ENCODE measurements around the gene OTUD4. TPM values are rescaled to one million over a fixed set of nuclear protein-coding genes. Genes with fewer than 3 reads are reported as not detected.
"Not testable (repeated sequence)": the region's sequence is repeated elsewhere in the genome, so short reads cannot be mapped to it uniquely, and the experiment has no call there.

The OTUD4 gene
- total RNA-seq, 1 donor from 2014 or later = 25.1 TPM

DNA sequence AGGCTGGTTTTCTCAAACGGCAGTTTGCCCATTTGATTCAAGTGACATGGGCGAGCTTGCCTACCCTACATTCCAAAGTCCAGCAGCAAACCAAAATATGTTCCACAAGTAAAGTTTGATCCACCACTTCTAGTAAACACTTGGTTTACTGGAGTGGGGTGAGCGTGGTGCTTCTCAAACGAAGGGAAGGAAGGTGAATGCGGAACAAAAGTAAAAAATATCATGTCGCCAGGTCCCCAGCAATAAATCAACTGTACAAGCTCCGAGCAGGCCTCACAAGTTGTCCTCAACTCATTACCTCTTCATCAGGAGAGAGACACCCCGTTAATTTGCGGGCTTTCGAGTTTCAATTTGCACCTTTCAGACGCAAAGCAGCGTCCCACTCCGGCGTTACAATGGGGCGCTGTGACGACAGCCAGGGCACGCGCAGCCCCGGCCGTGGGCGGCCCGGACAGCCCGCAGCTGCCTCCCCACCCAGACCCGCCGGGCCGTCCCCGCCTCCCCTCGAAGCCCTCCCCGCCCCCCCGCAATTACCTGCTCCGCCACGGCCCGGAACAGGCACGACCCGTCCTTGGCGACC is 1.0 kb downstream of the OTUD4 start:
- peak; percentile 58 for ATAC-seq

DNA sequence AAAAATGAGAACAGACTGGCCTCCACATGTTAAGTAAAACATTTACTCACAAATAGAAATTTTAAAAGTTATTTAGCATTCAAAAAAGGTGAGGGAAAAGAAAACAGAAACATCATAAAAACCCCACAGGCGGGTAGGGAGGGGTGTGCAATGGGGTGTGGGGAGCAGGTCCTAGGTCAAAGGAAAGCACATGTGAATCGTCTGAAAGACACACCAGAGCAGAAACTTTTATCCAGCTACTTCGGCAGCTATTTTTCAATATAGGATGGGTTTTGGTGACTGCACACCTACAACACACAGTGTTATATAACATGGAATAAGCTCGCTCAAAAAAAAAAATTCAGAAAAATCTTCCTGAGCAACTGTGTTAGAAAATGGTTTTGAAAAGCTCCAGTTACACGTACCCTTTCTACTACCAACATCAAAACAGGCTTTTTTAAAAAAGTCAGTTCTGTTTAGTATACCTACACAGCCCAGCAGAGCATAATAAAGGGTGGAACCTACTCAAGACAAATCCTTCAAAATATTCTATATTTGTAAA is 1.6 kb downstream of the OTUD4 start:
- no peak for ATAC-seq

DNA sequence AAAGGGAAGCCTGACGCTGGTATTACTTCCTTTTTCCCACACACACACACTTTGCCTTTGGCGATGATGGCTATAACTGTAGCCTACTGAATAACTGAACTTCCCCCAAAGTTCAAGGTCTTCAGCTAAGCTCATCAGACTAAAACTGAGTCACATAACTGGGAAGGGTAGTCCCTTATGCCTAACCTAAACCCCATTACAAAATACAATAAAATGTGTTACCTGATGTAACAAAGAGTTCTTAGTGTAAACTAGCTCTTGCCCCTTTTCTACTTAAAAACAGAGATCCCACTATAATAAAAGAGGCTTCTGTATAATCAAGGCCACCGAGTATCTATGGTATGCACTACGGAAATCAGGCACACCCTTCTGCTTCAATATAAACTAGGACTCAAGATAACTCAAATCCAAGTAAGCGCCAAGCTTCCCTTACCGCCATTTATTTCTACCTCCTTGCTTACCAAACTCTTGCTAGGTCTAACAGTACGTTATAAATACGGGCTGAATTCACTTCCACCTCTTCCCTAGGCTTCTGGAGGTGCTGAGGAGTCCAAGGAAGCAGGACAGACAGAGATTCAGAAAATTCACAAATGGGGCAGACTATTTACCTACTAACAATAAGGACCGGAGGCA is 2.4 kb downstream of the OTUD4 start:
- no peak for ATAC-seq

DNA sequence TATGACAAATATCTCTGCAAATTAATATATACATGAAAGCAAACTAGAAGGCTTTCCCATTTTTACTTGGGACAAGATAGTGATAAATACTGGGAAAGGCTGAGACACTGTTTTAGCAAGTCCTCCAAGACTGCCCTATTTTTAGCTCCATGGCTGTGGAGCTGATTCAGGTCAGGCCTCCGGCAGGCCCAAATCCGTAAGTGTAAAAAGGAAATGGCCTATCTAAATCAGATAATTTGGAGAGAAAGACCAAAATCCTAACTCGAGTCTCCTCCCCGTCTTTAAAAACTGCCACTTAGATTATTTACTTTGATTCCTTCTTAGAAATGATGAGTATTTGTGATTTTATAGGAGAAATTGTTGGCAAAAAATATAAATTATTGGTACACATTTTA is 2.9 kb downstream of the OTUD4 start:
- no peak for ATAC-seq

DNA sequence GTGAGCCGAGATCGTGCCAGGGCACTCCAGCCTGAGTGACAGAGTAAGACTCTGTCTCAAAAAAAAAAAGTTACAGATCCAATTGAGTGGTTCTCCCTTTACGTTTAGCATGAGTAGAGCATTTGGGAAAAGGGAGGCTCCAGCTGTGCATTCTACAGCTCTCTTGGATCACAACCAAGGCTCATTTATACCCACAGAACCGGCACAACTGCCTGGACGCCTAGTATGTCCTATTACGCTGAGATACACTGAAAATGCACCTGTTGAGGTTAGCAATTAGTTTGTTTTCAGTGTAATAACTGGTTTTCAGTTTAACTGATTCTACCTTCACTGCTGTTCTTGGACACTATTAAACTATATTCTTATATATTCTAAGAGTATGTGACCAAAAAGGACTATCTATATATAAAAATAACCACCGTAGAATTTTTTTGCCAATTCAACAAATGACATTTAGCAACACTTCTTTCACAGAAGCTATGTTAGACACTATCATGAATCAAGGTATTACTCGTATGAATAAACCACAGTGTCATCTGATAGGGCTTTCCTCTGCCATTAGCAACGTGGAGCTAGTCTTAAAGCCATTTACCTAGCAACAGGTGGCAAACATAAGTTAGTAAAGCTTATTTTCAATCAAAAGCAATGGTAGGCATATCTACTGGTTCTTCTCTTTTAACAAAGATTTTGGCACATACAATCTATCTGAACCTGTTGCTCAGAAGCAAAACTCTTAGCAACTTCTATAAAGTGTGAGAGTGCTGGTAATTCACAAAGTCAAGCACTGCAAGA is 3.6 kb downstream of the OTUD4 start:
- peak; percentile 41 for ATAC-seq

DNA sequence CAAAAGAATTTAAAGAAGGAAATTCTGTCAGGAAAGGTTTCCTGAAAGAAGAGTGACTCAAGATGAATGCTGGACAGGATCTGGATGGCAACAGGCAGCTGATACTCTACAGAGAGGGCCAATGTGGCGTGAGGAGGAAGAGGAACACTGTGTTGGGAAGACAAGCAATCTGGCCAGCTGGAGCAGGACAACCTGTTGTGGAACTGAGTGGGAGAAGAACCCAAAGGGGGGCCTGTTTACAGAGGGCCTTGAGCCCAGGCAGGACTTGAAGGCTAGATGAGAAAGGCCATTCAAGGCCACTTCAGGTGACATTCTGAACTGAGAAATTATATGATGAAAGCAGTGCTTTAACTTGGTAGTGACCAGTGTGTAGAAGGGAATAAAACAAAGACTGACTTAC is 8.5 kb downstream of the OTUD4 start:
- no peak for ATAC-seq

DNA sequence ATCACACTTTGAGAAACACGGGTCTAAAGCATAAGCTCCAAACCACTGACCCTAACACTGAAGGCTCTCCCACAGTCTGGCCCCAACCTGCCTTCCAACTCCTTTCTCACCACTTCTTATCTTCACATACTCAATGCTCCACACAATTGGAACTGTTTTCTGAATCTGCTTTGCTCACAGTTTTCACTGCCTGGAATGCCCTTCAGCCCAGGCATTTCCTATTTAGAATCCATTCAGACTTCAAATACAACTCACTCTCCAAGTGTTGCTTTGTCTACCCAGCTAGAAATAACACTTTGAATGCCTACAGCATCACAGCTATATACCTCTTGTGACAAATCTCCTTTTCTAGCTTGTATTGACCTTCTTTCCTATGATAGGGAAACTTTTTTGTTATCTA is 10.2 kb downstream of the OTUD4 start:
- no peak for ATAC-seq

DNA sequence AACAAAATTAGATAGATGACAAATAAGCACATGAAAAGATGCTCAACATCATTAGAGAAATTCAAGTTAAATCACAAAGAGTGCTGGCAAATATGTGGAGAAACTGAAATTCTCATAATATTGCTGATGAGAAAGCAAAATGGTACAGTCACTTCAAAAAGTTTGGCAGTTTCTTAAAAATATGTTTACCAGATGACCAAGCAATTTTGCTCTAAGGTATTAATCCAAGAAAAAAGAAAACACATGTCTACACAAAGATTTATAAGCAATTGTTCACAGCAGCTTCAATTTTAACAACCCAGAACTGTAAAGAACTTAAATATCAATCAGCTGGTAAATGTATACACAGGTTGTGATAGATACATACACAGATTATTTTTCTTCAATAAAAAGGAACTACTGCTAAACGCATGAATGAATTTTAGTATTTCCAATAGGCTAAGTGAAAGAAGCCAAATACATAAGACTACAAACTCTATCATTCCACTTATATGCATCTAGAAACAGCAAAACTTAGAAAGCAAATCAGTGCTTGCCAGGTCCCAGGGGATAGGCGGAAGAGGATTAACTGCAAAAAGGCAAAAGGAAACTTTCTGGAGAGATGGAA is 11.7 kb downstream of the OTUD4 start:
- ATAC-seq = no peak

DNA sequence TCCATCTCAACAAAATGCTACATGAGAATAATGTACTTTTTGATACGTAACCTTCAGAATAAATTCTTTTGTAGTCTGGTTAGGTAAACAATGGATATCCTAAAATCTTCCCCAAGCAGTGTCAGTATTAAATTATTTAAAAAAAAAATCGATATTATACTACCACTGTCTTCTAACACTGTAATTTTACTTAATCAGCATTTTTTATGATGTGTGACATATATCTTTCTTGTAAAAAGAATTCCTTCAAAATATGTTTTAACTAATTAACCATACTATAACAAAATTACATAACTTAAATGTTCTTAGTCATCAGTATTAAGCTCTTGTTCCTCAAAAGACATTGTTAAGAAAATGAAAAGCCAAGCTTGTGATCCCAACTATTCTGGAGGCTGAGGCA is 12.5 kb downstream of the OTUD4 start:
- ATAC-seq = no peak

DNA sequence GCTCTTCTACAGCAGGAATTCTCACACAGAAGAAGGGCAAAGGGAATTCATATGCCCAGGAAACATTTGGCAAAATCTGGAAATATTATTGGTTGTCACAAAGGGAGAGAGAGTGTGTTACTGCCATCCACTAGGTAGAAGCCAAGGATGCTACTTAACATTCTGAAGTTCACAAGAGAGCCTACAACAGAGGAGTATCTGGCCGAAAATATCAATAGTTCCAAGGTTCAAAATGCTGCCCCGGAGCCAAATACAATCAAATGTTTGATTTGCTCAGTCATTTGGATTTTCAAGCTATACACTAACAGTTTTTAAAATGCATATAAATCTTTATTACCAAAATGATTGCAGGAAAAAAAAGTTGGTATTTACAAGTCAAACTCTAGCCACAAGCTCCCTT is 18.8 kb downstream of the OTUD4 start:
- ATAC-seq = no peak

DNA sequence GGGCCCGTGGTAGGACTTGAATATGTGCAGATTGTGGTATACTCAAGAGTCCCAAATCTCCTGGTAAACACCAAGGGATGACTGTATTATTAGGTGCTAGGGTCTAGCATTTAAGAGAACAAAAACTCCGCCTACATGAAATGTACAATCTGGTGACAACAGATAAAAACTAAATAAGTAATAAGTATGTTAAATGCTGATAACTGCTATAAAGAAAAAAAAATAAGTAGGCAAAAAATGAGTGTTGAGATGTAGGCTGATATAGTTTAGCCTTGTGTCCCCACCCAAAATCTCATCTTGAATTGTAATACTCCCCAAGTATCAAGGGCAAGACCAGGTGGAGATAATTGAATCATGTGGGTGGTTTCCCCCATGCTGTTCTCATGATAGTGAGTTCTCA is 23.4 kb downstream of the OTUD4 start:
- no peak for ATAC-seq

DNA sequence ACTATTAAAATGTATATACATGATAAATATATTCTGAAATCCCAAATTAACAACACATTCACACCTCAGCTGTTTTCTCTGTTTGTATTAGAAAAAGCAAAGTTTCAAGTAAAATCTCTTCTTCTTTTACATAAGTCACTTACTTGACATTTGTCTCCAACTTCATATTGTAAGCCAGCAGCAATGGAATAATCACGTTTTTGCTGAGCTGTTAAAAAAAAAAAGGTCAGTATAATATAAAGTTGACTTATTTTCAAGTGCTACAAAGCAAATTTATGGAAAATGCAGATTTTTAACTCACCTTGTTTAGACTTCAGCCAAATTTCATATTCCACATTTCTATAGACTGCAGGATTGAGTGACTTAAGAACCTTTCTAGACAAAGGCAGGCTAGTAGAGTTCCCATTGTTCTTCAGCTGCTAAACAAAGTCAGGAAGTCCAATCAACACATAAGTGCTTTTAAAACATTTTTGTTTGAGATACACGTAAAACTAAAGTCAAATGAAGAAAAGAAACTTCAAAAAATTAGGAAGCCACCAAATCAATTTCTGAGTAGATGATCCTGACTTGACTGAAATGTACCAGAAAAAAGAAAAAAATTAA is 25.0 kb downstream of the OTUD4 start:
- ATAC-seq = no peak

DNA sequence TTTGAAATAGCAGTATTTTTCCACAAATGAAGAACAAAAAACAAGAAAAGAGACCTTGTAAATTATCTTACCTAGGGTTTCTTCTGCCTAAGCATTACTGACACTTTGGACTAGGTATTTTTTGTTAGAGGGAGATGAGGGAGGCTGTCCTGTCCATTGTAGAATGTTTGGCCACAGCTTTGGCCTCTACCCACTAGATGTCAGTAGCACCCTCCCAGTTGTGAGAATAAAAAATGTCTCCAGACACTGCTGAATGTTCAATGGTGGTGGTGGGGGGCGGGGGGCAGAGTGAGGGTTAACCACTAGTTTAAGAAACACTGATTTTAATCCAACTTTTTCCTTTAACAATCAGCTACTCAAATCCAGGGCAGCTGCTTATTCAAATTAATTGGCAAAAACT is 25.8 kb downstream of the OTUD4 start:
- ATAC-seq = no peak

DNA sequence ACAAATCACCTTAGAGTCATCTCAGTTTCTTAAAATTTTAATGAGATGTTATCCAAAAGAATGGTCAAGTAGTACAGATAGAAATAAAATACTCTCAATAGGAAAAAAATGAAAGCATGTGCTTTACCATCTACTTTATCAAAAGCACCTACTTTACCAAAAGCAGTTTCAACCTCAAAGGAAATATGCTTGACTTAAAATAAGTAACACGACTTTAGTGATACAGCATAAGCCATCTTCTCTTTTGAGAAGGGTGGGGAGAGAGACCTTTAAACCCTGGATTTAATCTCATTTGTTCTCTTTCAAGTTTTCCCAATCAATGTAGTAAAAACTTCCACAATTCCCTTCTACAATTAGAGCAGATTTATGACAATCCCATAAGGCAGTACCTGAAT is 26.5 kb downstream of the OTUD4 start:
- ATAC-seq = no peak

DNA sequence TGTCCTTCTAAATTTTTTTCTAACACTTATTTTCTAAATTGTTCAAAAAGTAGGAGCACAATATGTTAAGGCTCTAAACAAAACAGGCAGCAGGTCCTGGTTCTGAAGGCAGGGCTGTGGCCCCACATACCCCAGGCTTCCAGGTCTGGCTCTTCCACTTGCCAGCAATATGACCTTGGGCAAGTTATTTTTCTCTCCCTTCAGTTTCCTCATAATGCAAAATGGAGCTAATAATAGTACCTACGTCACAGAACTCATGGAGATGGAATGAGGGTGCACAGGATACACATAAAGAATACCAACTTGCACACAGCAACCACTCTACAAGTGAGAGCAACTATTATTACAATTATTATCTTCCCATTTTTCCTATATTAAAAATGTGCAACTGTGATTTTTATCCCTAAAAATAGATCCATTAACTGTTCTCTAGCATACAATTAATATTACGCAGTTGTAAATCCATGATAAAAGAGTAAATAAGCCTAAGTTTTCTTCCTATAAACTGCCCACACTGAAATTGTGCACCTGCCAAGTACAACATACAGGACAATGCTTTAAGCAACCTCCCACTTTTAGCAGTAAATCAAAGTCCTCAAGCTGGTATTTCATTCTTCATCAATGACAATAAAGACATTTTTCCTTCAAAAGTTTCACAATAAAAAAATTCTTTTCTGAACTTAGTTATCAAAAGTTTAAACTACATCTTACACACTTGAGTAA is 27.0 kb downstream of the OTUD4 start:
- ATAC-seq = no peak

DNA sequence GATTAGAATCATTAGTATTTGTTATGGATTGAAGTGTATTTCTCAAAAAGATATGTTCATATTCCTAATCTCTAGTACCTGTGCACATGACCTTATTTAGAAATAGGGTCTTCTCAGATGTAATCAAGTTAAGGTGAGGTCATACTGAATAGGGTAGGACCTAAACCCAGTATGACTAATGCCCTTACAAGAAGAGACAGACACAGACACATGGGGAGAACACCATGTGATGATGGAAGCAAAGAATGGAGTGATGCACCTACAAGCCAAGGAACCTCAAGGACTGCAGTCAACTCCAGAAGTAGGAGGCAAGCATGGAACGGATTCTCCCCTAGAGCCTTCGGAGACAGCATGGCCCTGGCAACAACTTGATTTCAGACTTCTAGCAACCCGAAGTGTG is 31.4 kb downstream of the OTUD4 start:
- no peak for ATAC-seq

DNA sequence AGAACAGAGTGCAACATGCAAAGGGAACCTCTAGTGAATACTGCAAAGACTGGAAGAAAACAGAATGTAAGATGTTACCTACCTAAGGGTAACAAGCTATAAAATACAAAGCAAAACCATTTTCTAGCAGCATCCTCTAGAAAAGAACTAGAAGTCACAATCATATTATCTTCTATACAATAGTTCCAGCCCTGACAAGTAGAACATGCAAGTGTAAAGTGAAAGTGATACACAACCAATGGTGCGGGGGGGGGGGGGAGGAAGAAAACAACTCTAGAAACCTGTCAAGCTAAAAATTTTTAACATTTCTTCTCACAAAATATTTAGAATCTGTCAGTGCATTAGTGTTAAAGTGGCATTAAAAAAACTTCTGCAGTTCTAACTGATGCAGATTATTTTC is 44.2 kb downstream of the OTUD4 start:
- ATAC-seq = not testable (repeated sequence)

DNA sequence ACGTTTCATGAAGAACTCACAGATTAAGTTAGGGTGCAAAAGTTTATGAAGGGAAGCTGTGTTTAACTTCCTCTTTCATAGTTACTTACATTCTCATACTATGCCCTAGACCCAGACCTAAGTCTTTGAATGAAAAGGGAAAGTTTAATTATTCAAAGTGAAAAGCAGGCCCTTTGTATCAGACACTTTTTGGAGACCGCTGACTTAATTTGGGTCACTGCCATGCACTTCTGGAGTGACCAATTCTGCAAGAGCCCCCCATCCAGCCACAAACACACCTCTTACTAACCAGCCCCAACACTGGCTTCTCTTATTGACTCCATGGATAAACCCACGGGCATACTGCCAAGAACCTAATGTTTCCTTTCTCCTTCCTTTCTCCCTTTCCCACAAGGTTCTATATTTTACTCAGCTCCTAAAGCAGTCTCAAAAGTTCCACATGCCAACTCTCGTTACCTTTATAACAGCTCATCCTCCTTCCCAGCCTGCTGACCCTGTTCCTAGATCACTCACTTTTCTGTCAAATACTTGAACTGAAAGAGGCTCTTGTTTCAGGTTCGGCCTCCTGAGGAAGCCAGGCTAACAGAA is 47.8 kb downstream of the OTUD4 start:
- ATAC-seq = no peak

DNA sequence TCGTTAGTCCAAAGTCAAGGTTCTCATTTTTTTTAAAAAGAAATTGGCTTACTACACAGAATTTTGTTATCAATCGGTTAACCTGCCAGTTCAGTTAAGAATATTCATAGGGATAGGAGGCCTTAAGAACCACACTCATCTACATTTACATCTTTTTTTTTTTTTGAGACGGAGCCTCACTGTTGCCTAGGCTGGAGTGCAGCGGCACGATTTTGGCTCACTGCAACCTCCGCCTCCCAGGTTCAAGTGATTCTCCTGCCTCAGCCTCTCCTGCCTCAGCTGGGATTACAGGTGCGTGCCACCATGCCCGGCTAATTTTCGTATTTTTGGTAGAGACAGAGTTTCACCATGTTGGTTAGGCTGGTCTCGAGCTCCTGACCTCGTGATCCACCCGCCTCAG is 48.5 kb downstream of the OTUD4 start:
- no peak for ATAC-seq

DNA sequence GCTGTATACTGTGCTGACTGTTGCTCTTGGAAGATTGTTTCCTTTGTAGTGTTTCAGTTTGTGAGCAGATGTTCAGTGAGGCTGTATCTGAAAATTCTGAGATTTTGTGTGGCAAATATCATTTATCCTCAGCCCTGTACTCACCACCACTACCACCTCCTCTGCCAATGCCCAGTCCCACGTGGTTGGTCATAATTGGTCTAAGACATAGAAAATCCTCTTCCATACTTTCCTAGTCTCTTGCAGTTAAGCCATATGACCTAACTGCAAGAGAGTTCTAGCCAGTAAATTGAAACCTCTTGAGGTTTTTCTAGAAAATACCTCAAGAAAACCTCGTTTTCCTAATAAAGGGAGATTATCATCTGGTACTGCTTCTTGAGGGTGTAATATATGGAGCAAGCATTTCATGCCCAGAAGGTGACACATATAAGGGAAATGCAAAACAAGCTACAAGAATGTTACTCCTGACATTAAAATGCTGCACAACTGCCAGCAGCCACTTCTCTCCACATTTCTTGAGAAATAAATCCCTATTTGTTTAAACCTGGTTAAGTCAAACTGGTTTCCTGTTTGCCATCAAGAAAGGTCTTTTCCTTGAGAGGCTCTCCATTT is 49.5 kb downstream of the OTUD4 start:
- ATAC-seq = peak; percentile 13

DNA sequence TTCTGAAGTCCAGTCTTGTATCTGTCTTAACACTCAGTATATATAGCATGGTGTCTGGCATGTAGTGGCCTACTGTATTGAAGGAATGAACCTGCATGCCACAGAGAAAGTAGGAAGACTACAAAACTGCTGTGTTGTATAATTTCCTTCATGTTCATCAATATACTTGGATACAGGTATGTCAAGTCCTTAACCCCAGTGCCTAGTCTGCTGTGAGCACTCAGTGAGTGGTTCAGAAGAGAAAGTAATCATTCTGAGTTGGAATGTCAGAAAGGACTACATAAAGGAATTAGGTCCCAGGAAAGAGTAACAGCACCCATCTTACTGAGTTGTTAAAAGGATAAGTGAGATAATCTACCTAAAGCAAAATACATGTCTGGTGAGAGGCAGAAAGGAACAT is 50.3 kb downstream of the OTUD4 start:
- ATAC-seq = no peak

DNA sequence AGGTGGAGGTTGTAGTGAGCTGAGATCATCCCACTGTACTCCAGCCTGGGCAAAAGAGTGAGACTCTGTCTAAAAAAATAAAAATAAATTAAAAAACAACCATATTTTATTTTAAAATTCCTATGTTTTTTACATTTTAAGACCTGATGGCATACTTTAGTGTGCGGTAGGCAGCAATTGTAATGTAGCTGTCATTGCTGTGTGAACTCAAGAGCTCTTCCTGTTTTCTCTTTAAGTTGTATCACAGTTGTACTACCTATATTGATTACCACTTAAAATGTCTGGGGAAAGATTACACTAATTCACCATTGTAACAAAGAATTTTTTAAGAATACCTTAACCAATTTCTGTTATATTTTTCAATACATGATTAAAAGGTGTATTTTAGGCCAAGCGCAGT is 55.0 kb downstream of the OTUD4 start:
- ATAC-seq = no peak

Data from esophagus mucosa (tissue), 1 donor.